ENCODE results near the gene PROX2.

The PROX2 gene

GRCh38 chr14:74915826-74916225 lies 39.9 kb upstream of the PROX2 start:
- peaks cover 6% of the 10 kb centered on the region for H3K36me3 ChIP-seq (ENCODE audit: control insufficient read depth, insufficient read depth, low read length)
- no peaks in the 10 kb centered on the region for H3K9me3 ChIP-seq (ENCODE audit: control insufficient read depth, insufficient read depth, low read length)
- H3K27me3 ChIP-seq (ENCODE audit: control insufficient read depth, insufficient read depth, low read length) = no peaks in the 10 kb centered on the region
- H3K4me3 ChIP-seq (ENCODE audit: low read depth, low read length) = no peak overlapping the region
- no peaks in the 10 kb centered on the region for H3K4me1 ChIP-seq (ENCODE audit: control insufficient read depth, insufficient read depth, low read length)
- no peak overlapping the region for H3K9ac ChIP-seq (ENCODE audit: low read depth, low read length)

GRCh38 chr14:74915426-74915825 lies 39.5 kb upstream of the PROX2 start:
- Histone ChIP-seq H3K4me3 (ENCODE audit: low read depth, low read length) (no peak overlapping the region), H3K4me1 (ENCODE audit: control insufficient read depth, insufficient read depth, low read length) (no peaks in the 10 kb centered on the region), H3K27me3 (ENCODE audit: control insufficient read depth, insufficient read depth, low read length) (no peaks in the 10 kb centered on the region), H3K36me3 (ENCODE audit: control insufficient read depth, insufficient read depth, low read length) (peaks cover 6% of the 10 kb centered on the region), H3K9me3 (ENCODE audit: control insufficient read depth, insufficient read depth, low read length) (no peaks in the 10 kb centered on the region), H3K9ac (ENCODE audit: low read depth, low read length) (no peak overlapping the region)

- Histone ChIP-seq H3K4me3 (ENCODE audit: low read depth, low read length) (no peak overlapping the region), H3K4me1 (ENCODE audit: control insufficient read depth, insufficient read depth, low read length) (no peaks in the 10 kb centered on the region), H3K27me3 (ENCODE audit: control insufficient read depth, insufficient read depth, low read length) (no peaks in the 10 kb centered on the region), H3K9me3 (ENCODE audit: control insufficient read depth, insufficient read depth, low read length) (no peaks in the 10 kb centered on the region), H3K36me3 (ENCODE audit: control insufficient read depth, insufficient read depth, low read length) (peaks cover 1% of the 10 kb centered on the region), H3K9ac (ENCODE audit: low read depth, low read length) (no peak overlapping the region)
Measured at GRCh38 chr14:74913986-74914573, 38.1 kb upstream of the PROX2 start.

GRCh38 chr14:74913393-74913910 lies 37.5 kb upstream of the PROX2 start:
- H3K27me3 ChIP-seq (ENCODE audit: control insufficient read depth, insufficient read depth, low read length) = no peaks in the 10 kb centered on the region
- H3K4me1 ChIP-seq (ENCODE audit: control insufficient read depth, insufficient read depth, low read length) = no peaks in the 10 kb centered on the region
- H3K4me3 ChIP-seq (ENCODE audit: low read depth, low read length) = no peak overlapping the region
- no peaks in the 10 kb centered on the region for H3K9me3 ChIP-seq (ENCODE audit: control insufficient read depth, insufficient read depth, low read length)
- no peak overlapping the region for H3K9ac ChIP-seq (ENCODE audit: low read depth, low read length)
- no peaks in the 10 kb centered on the region for H3K36me3 ChIP-seq (ENCODE audit: control insufficient read depth, insufficient read depth, low read length)

- Histone ChIP-seq H3K27me3 (ENCODE audit: control insufficient read depth, insufficient read depth, low read length) (no peaks in the 10 kb centered on the region), H3K4me1 (ENCODE audit: control insufficient read depth, insufficient read depth, low read length) (no peaks in the 10 kb centered on the region), H3K9ac (ENCODE audit: low read depth, low read length) (no peak overlapping the region), H3K4me3 (ENCODE audit: low read depth, low read length) (no peak overlapping the region), H3K9me3 (ENCODE audit: control insufficient read depth, insufficient read depth, low read length) (no peaks in the 10 kb centered on the region), H3K36me3 (ENCODE audit: control insufficient read depth, insufficient read depth, low read length) (no peaks in the 10 kb centered on the region)
Measured at GRCh38 chr14:74912801-74913200, 36.9 kb upstream of the PROX2 start.

- no peak overlapping the region for H3K4me3 ChIP-seq (ENCODE audit: low read depth, low read length)
- H3K9ac ChIP-seq (ENCODE audit: low read depth, low read length) = no peak overlapping the region
- H3K36me3 ChIP-seq (ENCODE audit: control insufficient read depth, insufficient read depth, low read length) = peaks cover 2% of the 10 kb centered on the region
- no peaks in the 10 kb centered on the region for H3K27me3 ChIP-seq (ENCODE audit: control insufficient read depth, insufficient read depth, low read length)
- H3K4me1 ChIP-seq (ENCODE audit: control insufficient read depth, insufficient read depth, low read length) = no peaks in the 10 kb centered on the region
- no peaks in the 10 kb centered on the region for H3K9me3 ChIP-seq (ENCODE audit: control insufficient read depth, insufficient read depth, low read length)
Measured at GRCh38 chr14:74912111-74912510, 36.2 kb upstream of the PROX2 start.

- Histone ChIP-seq H3K4me1 (ENCODE audit: control insufficient read depth, insufficient read depth, low read length) (no peaks in the 10 kb centered on the region), H3K9ac (ENCODE audit: low read depth, low read length) (no peak overlapping the region), H3K36me3 (ENCODE audit: control insufficient read depth, insufficient read depth, low read length) (peaks cover 4% of the 10 kb centered on the region), H3K4me3 (ENCODE audit: low read depth, low read length) (no peak overlapping the region), H3K9me3 (ENCODE audit: control insufficient read depth, insufficient read depth, low read length) (no peaks in the 10 kb centered on the region), H3K27me3 (ENCODE audit: control insufficient read depth, insufficient read depth, low read length) (no peaks in the 10 kb centered on the region)
Measured at GRCh38 chr14:74911704-74912103, 35.8 kb upstream of the PROX2 start.

GRCh38 chr14:74911221-74911620 lies 35.3 kb upstream of the PROX2 start:
- Histone ChIP-seq H3K9me3 (ENCODE audit: control insufficient read depth, insufficient read depth, low read length) (no peaks in the 10 kb centered on the region), H3K9ac (ENCODE audit: low read depth, low read length) (no peak overlapping the region), H3K36me3 (ENCODE audit: control insufficient read depth, insufficient read depth, low read length) (peaks cover 8% of the 10 kb centered on the region), H3K4me3 (ENCODE audit: low read depth, low read length) (no peak overlapping the region), H3K27me3 (ENCODE audit: control insufficient read depth, insufficient read depth, low read length) (no peaks in the 10 kb centered on the region), H3K4me1 (ENCODE audit: control insufficient read depth, insufficient read depth, low read length) (no peaks in the 10 kb centered on the region)

GRCh38 chr14:74910556-74910955 lies 34.6 kb upstream of the PROX2 start:
- no peaks in the 10 kb centered on the region for H3K4me1 ChIP-seq (ENCODE audit: control insufficient read depth, insufficient read depth, low read length)
- no peaks in the 10 kb centered on the region for H3K9me3 ChIP-seq (ENCODE audit: control insufficient read depth, insufficient read depth, low read length)
- no peak overlapping the region for H3K9ac ChIP-seq (ENCODE audit: low read depth, low read length)
- no peaks in the 10 kb centered on the region for H3K27me3 ChIP-seq (ENCODE audit: control insufficient read depth, insufficient read depth, low read length)
- H3K4me3 ChIP-seq (ENCODE audit: low read depth, low read length) = no peak overlapping the region
- H3K36me3 ChIP-seq (ENCODE audit: control insufficient read depth, insufficient read depth, low read length) = peaks cover 8% of the 10 kb centered on the region

GRCh38 chr14:74909911-74910310 lies 34.0 kb upstream of the PROX2 start:
- Histone ChIP-seq H3K4me3 (ENCODE audit: low read depth, low read length) (no peak overlapping the region), H3K9me3 (ENCODE audit: control insufficient read depth, insufficient read depth, low read length) (no peaks in the 10 kb centered on the region), H3K36me3 (ENCODE audit: control insufficient read depth, insufficient read depth, low read length) (peaks cover 8% of the 10 kb centered on the region), H3K4me1 (ENCODE audit: control insufficient read depth, insufficient read depth, low read length) (no peaks in the 10 kb centered on the region), H3K9ac (ENCODE audit: low read depth, low read length) (no peak overlapping the region), H3K27me3 (ENCODE audit: control insufficient read depth, insufficient read depth, low read length) (no peaks in the 10 kb centered on the region)

- Histone ChIP-seq H3K9ac (ENCODE audit: low read depth, low read length) (no peak overlapping the region), H3K27me3 (ENCODE audit: control insufficient read depth, insufficient read depth, low read length) (no peaks in the 10 kb centered on the region), H3K9me3 (ENCODE audit: control insufficient read depth, insufficient read depth, low read length) (no peaks in the 10 kb centered on the region), H3K36me3 (ENCODE audit: control insufficient read depth, insufficient read depth, low read length) (peaks cover 11% of the 10 kb centered on the region), H3K4me1 (ENCODE audit: control insufficient read depth, insufficient read depth, low read length) (no peaks in the 10 kb centered on the region), H3K4me3 (ENCODE audit: low read depth, low read length) (no peak overlapping the region)
Measured at GRCh38 chr14:74909501-74909900, 33.6 kb upstream of the PROX2 start.

GRCh38 chr14:74908861-74909341 lies 33.0 kb upstream of the PROX2 start:
- no peaks in the 10 kb centered on the region for H3K9me3 ChIP-seq (ENCODE audit: control insufficient read depth, insufficient read depth, low read length)
- no peaks in the 10 kb centered on the region for H3K4me1 ChIP-seq (ENCODE audit: control insufficient read depth, insufficient read depth, low read length)
- H3K4me3 ChIP-seq (ENCODE audit: low read depth, low read length) = no peak overlapping the region
- H3K27me3 ChIP-seq (ENCODE audit: control insufficient read depth, insufficient read depth, low read length) = no peaks in the 10 kb centered on the region
- H3K36me3 ChIP-seq (ENCODE audit: control insufficient read depth, insufficient read depth, low read length) = peaks cover 11% of the 10 kb centered on the region
- no peak overlapping the region for H3K9ac ChIP-seq (ENCODE audit: low read depth, low read length)
